ENCODE results near the gene TIGD6.

Gene TIGD6

DNA sequence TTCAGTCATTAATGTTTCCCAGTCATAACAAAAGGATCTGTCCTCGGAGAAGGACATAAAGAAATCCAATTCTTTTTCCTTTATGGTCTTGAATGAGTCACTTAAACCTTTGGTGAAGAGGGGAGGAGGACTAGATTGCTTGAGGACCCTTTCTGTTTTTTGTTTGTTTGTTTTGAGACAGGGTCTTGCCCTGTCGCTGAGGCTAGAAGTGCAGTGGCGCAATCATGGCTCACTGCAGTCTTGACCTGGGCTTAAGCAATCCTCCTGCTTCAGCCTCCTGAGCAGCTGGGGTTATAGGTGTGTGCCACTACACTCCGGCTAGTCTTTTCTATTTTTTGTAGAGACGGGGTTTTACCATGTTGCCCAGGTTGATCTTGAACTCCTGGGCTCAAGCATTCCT is 12.3 kb downstream of the TIGD6 start:
- H3K4me3 ChIP-seq (ENCODE audit: low read depth, low read length) = no peak overlapping the region
- DNase-seq (ENCODE audit: low read depth) = no peak
- TF ChIP-seq, protein P1, sequence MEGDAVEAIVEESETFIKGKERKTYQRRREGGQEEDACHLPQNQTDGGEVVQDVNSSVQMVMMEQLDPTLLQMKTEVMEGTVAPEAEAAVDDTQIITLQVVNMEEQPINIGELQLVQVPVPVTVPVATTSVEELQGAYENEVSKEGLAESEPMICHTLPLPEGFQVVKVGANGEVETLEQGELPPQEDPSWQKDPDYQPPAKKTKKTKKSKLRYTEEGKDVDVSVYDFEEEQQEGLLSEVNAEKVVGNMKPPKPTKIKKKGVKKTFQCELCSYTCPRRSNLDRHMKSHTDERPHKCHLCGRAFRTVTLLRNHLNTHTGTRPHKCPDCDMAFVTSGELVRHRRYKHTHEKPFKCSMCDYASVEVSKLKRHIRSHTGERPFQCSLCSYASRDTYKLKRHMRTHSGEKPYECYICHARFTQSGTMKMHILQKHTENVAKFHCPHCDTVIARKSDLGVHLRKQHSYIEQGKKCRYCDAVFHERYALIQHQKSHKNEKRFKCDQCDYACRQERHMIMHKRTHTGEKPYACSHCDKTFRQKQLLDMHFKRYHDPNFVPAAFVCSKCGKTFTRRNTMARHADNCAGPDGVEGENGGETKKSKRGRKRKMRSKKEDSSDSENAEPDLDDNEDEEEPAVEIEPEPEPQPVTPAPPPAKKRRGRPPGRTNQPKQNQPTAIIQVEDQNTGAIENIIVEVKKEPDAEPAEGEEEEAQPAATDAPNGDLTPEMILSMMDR (IDR thresholded peaks at IDR 0.05; ENCODE audit: low read depth, low read length, missing control alignments) = no peak
- in situ Hi-C loops (cut with HindIII; ENCODE audit: low sequenced_read_pairs) = loop anchor here (25.0 kb wide), 1 partner anchor 351 kb away; no protein-coding TSS in a partner anchor

DNA sequence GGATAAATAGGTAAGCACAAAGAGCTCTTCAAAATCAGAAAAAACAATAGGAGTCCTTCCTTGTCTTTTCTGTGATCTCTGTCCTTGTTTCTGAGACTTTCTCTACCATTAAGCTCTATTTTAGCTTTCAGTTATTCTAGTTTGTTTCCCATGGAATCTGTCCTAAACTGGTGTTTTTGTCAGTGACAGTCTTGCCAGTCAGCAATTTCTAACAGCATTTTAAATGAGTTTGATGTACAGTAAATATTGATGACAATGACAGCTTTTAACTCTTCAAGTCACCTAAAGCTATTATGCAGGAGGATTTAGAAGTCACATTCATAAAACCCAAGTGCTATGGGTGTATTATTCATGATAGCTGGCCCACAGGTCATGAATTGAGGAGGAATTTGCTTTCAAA is 17.9 kb downstream of the TIGD6 start:
- DNase-seq (ENCODE audit: low read depth) = no peak
- in situ Hi-C loops (cut with HindIII; ENCODE audit: low sequenced_read_pairs) = loop anchor here (25.0 kb wide), 1 partner anchor 345 kb away; no protein-coding TSS in a partner anchor
- TF ChIP-seq, protein P1 (IDR thresholded peaks at IDR 0.05; ENCODE audit: low read depth, low read length, missing control alignments) = no peak
- H3K4me3 ChIP-seq (ENCODE audit: low read depth, low read length) = no peak overlapping the region

DNA sequence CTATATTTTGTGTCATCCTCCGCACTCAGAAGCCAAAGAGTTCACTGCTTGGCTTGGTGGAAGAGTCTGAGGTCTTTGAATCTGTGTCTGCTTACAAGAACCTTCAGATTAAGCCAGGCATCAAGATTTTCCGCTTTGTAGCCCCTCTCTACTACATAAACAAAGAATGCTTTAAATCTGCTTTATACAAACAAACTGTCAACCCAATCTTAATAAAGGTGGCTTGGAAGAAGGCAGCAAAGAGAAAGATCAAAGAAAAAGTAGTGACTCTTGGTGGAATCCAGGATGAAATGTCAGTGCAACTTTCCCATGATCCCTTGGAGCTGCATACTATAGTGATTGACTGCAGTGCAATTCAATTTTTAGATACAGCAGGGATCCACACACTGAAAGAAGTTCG is 19.2 kb downstream of the TIGD6 start:
- no peak overlapping the region for H3K4me3 ChIP-seq (ENCODE audit: low read depth, low read length)
- no peak for DNase-seq (ENCODE audit: low read depth)
- TF ChIP-seq, protein P1 (IDR thresholded peaks at IDR 0.05; ENCODE audit: low read depth, low read length, missing control alignments) = no peak
- in situ Hi-C loops (cut with HindIII; ENCODE audit: low sequenced_read_pairs) = loop anchor here (25.0 kb wide), 1 partner anchor 344 kb away; no protein-coding TSS in a partner anchor

DNA sequence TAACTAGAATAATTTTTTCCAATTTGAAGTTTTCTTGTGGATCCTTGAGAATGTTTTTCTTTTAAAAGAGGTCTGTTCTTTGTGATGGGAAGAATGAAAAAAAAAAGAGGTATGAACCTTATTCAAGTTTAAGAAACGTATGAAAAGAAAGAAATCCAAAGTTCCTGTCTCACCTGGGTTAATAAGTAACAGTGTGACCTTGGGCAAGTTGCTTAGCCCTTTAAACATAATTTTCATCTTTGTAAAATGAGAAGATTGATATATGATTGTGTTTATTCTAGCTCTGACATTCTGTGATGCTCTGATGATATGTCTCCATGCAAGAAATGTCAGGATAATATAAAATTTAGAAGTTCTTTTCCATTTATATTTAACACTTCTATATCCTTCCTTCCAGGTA is 20.6 kb downstream of the TIGD6 start:
- in situ Hi-C loops (cut with HindIII; ENCODE audit: low sequenced_read_pairs) = loop anchor here (25.0 kb wide), 1 partner anchor 343 kb away; no protein-coding TSS in a partner anchor
- DNase-seq (ENCODE audit: low read depth) = no peak
- H3K4me3 ChIP-seq (ENCODE audit: low read depth, low read length) = no peak overlapping the region
- TF ChIP-seq, protein P1 (IDR thresholded peaks at IDR 0.05; ENCODE audit: low read depth, low read length, missing control alignments) = no peak

DNA sequence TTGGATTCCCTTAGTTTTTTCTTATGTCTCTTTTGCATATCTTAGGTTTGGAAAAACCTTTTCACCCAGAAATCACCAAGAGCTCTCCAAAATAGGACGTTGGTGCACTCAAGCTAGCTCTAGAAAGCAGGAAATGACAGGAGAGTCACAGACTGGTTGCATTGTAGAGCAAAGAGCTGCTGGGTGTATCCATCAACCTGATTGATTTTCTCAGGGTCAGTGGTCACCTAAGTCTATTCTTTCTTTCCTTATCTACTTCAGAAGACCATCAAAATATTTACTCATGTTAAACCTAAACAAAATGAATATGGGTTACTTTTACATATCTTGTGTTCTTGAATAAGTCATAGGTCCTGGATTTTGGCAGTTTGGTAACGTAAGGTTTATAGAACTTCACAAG is 25.0 kb downstream of the TIGD6 start:
- H3K4me3 ChIP-seq (ENCODE audit: low read depth, low read length) = no peak overlapping the region
- TF ChIP-seq, protein P1 (IDR thresholded peaks at IDR 0.05; ENCODE audit: low read depth, low read length, missing control alignments) = no peak
- in situ Hi-C loops (cut with HindIII; ENCODE audit: low sequenced_read_pairs) = loop anchor here (25.0 kb wide), 1 partner anchor 338 kb away; no protein-coding TSS in a partner anchor
- DNase-seq (ENCODE audit: low read depth) = no peak

DNA sequence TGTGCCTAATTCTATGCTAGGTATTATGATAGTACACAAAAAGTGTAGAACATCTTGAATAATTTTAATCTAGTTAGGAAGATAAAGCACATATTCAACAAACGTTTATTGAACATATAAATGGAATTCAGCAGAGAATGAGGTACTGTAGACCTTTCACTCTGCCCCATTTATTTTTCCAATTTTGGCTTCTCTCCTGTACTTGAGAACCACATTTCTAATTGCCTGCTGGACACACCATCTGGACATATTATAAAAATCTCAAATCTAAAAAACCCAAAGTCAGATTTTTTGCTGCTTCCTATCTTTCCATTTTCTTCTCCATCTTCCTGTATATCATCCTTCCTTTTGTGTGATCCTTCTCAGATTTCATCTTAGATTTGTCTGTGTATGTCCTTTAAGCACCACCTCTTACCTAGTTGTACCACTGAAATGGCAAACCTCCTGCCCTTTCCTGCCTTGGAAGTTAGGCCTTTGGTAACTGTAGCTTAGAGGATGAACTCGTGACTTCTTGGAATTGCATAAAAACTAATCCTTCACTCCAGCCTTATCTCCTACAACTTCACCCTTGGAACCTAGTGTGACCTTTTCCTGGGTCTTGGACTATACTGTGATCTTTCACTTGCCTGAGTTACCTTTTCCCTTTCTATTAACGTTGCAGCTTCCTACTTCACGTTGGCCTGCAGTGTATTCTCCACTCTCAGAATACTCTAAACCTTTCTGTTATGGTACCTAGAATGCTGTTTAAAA is 31.1 kb downstream of the TIGD6 start:
- TF ChIP-seq, protein P1 (IDR thresholded peaks at IDR 0.05; ENCODE audit: low read depth, low read length, missing control alignments) = no peak
- in situ Hi-C loops (cut with HindIII; ENCODE audit: low sequenced_read_pairs) = no loop called here
- H3K4me3 ChIP-seq (ENCODE audit: low read depth, low read length) = no peak overlapping the region
- DNase-seq (ENCODE audit: low read depth) = no peak
